ENCODE results near the gene ACSF2. TPM values are rescaled to one million over a fixed set of nuclear protein-coding genes. Genes with fewer than 3 reads are reported as not detected.

ACSF2 gene
- total RNA-seq, 1 donor from 2014 or later: 28.8 TPM

DNA sequence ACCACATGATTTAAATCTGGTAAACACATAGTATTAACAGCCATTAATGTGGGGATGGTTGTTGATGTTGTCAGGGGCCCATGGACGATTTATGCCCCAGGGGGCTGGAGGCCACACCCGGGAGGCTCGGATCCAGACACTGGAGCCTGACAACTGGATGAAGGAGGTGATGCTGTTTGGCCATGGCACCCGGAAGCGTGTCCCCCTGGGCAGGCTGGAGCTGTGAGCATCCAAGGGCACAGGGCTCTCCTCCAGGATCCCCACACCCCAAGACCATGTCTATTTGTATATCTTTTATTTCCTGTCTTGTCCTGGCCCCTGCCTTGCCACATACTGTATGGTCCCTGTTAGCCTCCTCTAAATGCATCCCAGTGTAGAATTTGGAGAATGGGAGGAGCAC lies 57.2 kb downstream of the ACSF2 start:
- Histone ChIP-seq H3K27ac (no peak overlapping the region), H3K4me1 (peaks cover 2% of the 10 kb centered on the region), H3K79me2 (ENCODE audit: low read depth) (no peaks in the 10 kb centered on the region), H3K4me3 (no peak overlapping the region), H3F3A (ENCODE audit: low read depth) (peaks cover 16% of the 10 kb centered on the region), H3K9ac (no peak overlapping the region), H2AFZ (replicated peaks) (no peak overlapping the region), H4K20me1 (ENCODE audit: low read depth) (peaks cover 5% of the 10 kb centered on the region), H3K36me3 (no peaks in the 10 kb centered on the region), H3K9me3 (ENCODE audit: low read depth) (no peaks in the 10 kb centered on the region), H3K27me3 (peaks cover 2% of the 10 kb centered on the region), H3K4me2 (no peak overlapping the region)
- TF ChIP-seq EZH2 (IDR thresholded peaks at IDR 0.05) (no peak), EZH2phosphoT487 (IDR thresholded peaks at IDR 0.05) (no peak)
- TF ChIP-seq, protein P1, sequence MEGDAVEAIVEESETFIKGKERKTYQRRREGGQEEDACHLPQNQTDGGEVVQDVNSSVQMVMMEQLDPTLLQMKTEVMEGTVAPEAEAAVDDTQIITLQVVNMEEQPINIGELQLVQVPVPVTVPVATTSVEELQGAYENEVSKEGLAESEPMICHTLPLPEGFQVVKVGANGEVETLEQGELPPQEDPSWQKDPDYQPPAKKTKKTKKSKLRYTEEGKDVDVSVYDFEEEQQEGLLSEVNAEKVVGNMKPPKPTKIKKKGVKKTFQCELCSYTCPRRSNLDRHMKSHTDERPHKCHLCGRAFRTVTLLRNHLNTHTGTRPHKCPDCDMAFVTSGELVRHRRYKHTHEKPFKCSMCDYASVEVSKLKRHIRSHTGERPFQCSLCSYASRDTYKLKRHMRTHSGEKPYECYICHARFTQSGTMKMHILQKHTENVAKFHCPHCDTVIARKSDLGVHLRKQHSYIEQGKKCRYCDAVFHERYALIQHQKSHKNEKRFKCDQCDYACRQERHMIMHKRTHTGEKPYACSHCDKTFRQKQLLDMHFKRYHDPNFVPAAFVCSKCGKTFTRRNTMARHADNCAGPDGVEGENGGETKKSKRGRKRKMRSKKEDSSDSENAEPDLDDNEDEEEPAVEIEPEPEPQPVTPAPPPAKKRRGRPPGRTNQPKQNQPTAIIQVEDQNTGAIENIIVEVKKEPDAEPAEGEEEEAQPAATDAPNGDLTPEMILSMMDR (IDR thresholded peaks at IDR 0.05): no peak
- peaks cover 2% of the 10 kb centered on the region for H3K27me3 Mint-ChIP-seq (ENCODE audit: insufficient read depth, low read depth)
- H3K9me3 Mint-ChIP-seq: no peaks in the 10 kb centered on the region
- H3K4me1 Mint-ChIP-seq: peaks cover 12% of the 10 kb centered on the region
- no peak overlapping the region for H3K4me3 Mint-ChIP-seq
- no peaks in the 10 kb centered on the region for H3K36me3 Mint-ChIP-seq
- no peak overlapping the region for H3K27ac Mint-ChIP-seq
- DNase-seq (ENCODE audit: low spot score): no peak

- TF ChIP-seq EZH2phosphoT487 (IDR thresholded peaks at IDR 0.05) (no peak), EZH2 (IDR thresholded peaks at IDR 0.05) (no peak)
- TF ChIP-seq, protein P1 (IDR thresholded peaks at IDR 0.05): no peak
- DNase-seq (ENCODE audit: low spot score): no peak
- H3K36me3 Mint-ChIP-seq: no peaks in the 10 kb centered on the region
- no peak overlapping the region for H3K9ac ChIP-seq
- H3K79me2 ChIP-seq (ENCODE audit: low read depth): no peaks in the 10 kb centered on the region
- H3K4me2 ChIP-seq: no peak overlapping the region
- no peak overlapping the region for H3K4me3 ChIP-seq
- no peaks in the 10 kb centered on the region for H3K9me3 Mint-ChIP-seq
- H3K4me1 Mint-ChIP-seq: peaks cover 7% of the 10 kb centered on the region
- no peaks in the 10 kb centered on the region for H3K27me3 ChIP-seq
- H3K36me3 ChIP-seq: no peaks in the 10 kb centered on the region
- H2AFZ ChIP-seq (replicated peaks): no peak overlapping the region
- no peak overlapping the region for H3K27ac ChIP-seq
- no peaks in the 10 kb centered on the region for H3K4me1 ChIP-seq
- peaks cover 5% of the 10 kb centered on the region for H3F3A ChIP-seq (ENCODE audit: low read depth)
- no peaks in the 10 kb centered on the region for H3K9me3 ChIP-seq (ENCODE audit: low read depth)
- no peak overlapping the region for H3K27ac Mint-ChIP-seq
- H4K20me1 ChIP-seq (ENCODE audit: low read depth): peaks cover 5% of the 10 kb centered on the region
- no peaks in the 10 kb centered on the region for H3K27me3 Mint-ChIP-seq (ENCODE audit: insufficient read depth, low read depth)
- H3K4me3 Mint-ChIP-seq: no peak overlapping the region
Observed at GRCh38 chr17:50484386-50485155, 58.6 kb downstream of the ACSF2 start.

- Histone ChIP-seq H3K27ac (no peak overlapping the region), H3F3A (ENCODE audit: low read depth) (no peaks in the 10 kb centered on the region), H4K20me1 (ENCODE audit: low read depth) (no peaks in the 10 kb centered on the region), H3K27me3 (no peaks in the 10 kb centered on the region), H3K4me2 (no peak overlapping the region), H3K4me1 (no peaks in the 10 kb centered on the region), H3K36me3 (no peaks in the 10 kb centered on the region), H2AFZ (replicated peaks) (no peak overlapping the region), H3K4me3 (no peak overlapping the region), H3K79me2 (ENCODE audit: low read depth) (no peaks in the 10 kb centered on the region), H3K9ac (no peak overlapping the region), H3K9me3 (ENCODE audit: low read depth) (no peaks in the 10 kb centered on the region)
- no peak for DNase-seq (ENCODE audit: low spot score)
- H3K9me3 Mint-ChIP-seq: no peaks in the 10 kb centered on the region
- H3K27ac Mint-ChIP-seq: no peak overlapping the region
- TF ChIP-seq, protein P1 (IDR thresholded peaks at IDR 0.05): no peak
- no peak for TF ChIP-seq EZH2 (IDR thresholded peaks at IDR 0.05)
- no peak for TF ChIP-seq EZH2phosphoT487 (IDR thresholded peaks at IDR 0.05)
- peaks cover 4% of the 10 kb centered on the region for H3K4me1 Mint-ChIP-seq
- no peaks in the 10 kb centered on the region for H3K36me3 Mint-ChIP-seq
- no peak overlapping the region for H3K4me3 Mint-ChIP-seq
- H3K27me3 Mint-ChIP-seq (ENCODE audit: insufficient read depth, low read depth): no peaks in the 10 kb centered on the region
Observed at GRCh38 chr17:50487213-50488096, 61.4 kb downstream of the ACSF2 start.

Data from neural progenitor cell (in vitro differentiated cells).